GM12878 (cell line): ENCODE data around the gene ZC3H8. TPM values are rescaled to one million over a fixed set of nuclear protein-coding genes. Genes with fewer than 3 reads are reported as not detected.

Experiments used
- ATAC-seq: fragments of 200-7000 bp; cut with Tn5 transposase; 3 replicates; pipeline ENCODE4 v1.9.1; 2020; ENCODE audit warnings: mild to moderate bottlenecking, moderate library complexity
- BruUV-seq: library from RNA; stranded (reverse); fragments of 400-500 nt; replicated peaks from 2 replicates; lab custom pipeline; 2021; lab: Mats Ljungman, UMichigan
- CTCF ChIA-PET: fragments of 300-600 bp; sonication (Branson Sonifier 250); formaldehyde crosslinking; extraction: SDS; loops from one replicate; lab custom pipeline; 2021; ENCODE audit warnings: inconsistent platforms; lab: Yijun Ruan, JAX
- POLR2A ChIA-PET: fragments of 350-600 bp; formaldehyde crosslinking; extraction: SDS; loops from one replicate; lab custom pipeline; 2021; ENCODE audit warnings: inconsistent platforms; lab: Charles Lee
- RAD21 ChIA-PET: fragments of 300-600 bp; sonication (Branson Sonifier 250); formaldehyde crosslinking; loops from one replicate; lab custom pipeline; 2023; ENCODE audit warnings: antibody characterized with exemption; ENCODE audit not compliant: unreplicated experiment; lab: Charles Lee
- SMC1A ChIA-PET: fragments of 300-600 bp; sonication (Branson Sonifier 250); formaldehyde crosslinking; loops from one replicate; lab custom pipeline; 2023; ENCODE audit not compliant: unreplicated experiment, uncharacterized antibody; lab: Charles Lee
- DNase-seq: peaks from one replicate; pipeline ENCODE4 v3.0.0-alpha.2; 2011; ENCODE audit warnings: low read depth, low spot score
- FAIRE-seq: peaks from 3 replicates; lab custom pipeline; 2011; peaks lifted over from hg19 to GRCh38; lab: Jason Lieb, UNC
- H2AFZ ChIP-seq: 2 replicates; pipeline ENCODE4 v1.6.0; 2011; ENCODE audit warnings: low read depth, low read length, control low read depth; ENCODE audit not compliant: control insufficient read depth
- H3K27ac ChIP-seq: 2 replicates; pipeline ENCODE4 v1.5.1; 2011; ENCODE audit warnings: control low read depth; ENCODE audit not compliant: control insufficient read depth, insufficient read depth
- H3K27me3 ChIP-seq, 2 experiments: replicated peaks in 1 of 2; 2 replicates each; pipeline versions ENCODE4 v1.6.0 to v1.6.1; 2011; ENCODE audit warnings: low read length in 1 of 2; ENCODE audit not compliant: control insufficient read depth in 2 of 2, insufficient read depth in 2 of 2
- H3K36me3 ChIP-seq, 2 experiments: 2 replicates each; pipeline ENCODE4 v1.5.1; 2011; ENCODE audit warnings: low read length in 1 of 2; ENCODE audit not compliant: control insufficient read depth in 2 of 2, insufficient read depth in 2 of 2
- H3K4me1 ChIP-seq: 2 replicates; pipeline ENCODE4 v1.6.1; 2011; ENCODE audit warnings: mild to moderate bottlenecking, low read length, moderate library complexity, mixed read lengths; ENCODE audit not compliant: control insufficient read depth, insufficient read depth
- H3K4me2 ChIP-seq: 2 replicates; pipeline ENCODE4 v1.6.0; 2011; ENCODE audit warnings: control low read depth; ENCODE audit not compliant: control insufficient read depth, insufficient read depth
- H3K4me3 ChIP-seq: fragments of 200-600 bp; sonication (generic); 2 replicates; pipeline ENCODE4 v1.5.1; 2016
- H3K79me2 ChIP-seq: 2 replicates; pipeline ENCODE4 v1.6.0; 2011; ENCODE audit warnings: low read length; ENCODE audit not compliant: control insufficient read depth, insufficient read depth
- H3K9ac ChIP-seq: 2 replicates; pipeline ENCODE4 v1.8.0; 2011; ENCODE audit warnings: low read length, control low read depth, mixed read lengths; ENCODE audit not compliant: control insufficient read depth, insufficient read depth
- H3K9me3 ChIP-seq: replicated peaks from 3 replicates; pipeline ENCODE4 v1.5.1; 2011; ENCODE audit warnings: mild to moderate bottlenecking, low read length; ENCODE audit not compliant: control insufficient read depth, insufficient read depth
- H4K20me1 ChIP-seq: 2 replicates; pipeline ENCODE4 v1.6.0; 2011; ENCODE audit not compliant: control insufficient read depth, insufficient read depth
- BCL11A ChIP-seq: IDR thresholded peaks from 2 replicates; pipeline ENCODE4 v1.6.1; 2011; ENCODE audit warnings: low read depth, low read length
- BRCA1 ChIP-seq: IDR thresholded peaks from 2 replicates; pipeline ENCODE4 v1.6.1; 2011; ENCODE audit warnings: low read depth, low read length, improper control_type of control experiment
- CEBPZ ChIP-seq: fragments of 150-350 bp; IDR thresholded peaks from 2 replicates; pipeline ENCODE4 v1.6.1; 2016; ENCODE audit warnings: low read depth, low read length
- CHD4 ChIP-seq: fragments of 200-600 bp; sonication (generic); IDR thresholded peaks from 2 replicates; pipeline ENCODE4 v1.6.1; 2016; ENCODE audit warnings: mild to moderate bottlenecking
- EGR1 ChIP-seq, 2 experiments: IDR thresholded peaks; 1 replicate in 1 of 2; 2 replicates in 1 of 2; pipeline ENCODE4 v1.6.1; 2011 to 2012; ENCODE audit warnings: low read depth in 2 of 2, low read length in 2 of 2, borderline replicate concordance in 1 of 2, mild to moderate bottlenecking in 1 of 2, moderate library complexity in 1 of 2
- ETV6 ChIP-seq, 2 experiments: fragments of 450-650 bp in 1 of 2; IDR thresholded peaks in 1 of 2; conservative IDR thresholded peaks in 1 of 2; 2 replicates each; pipeline ENCODE4 v1.6.1; 2014; ENCODE audit warnings: antibody characterized with exemption in 1 of 2, borderline replicate concordance in 1 of 2, low read depth in 1 of 2, mild to moderate bottlenecking in 1 of 2, moderate library complexity in 1 of 2
- HCFC1 ChIP-seq: fragments of 150-350 bp; IDR thresholded peaks from 2 replicates; pipeline ENCODE4 v1.6.1; 2014; ENCODE audit warnings: low read length
- IKZF2 ChIP-seq, 2 experiments: fragments of 450-650 bp; IDR thresholded peaks; 2 replicates each; pipeline ENCODE4 v1.6.1; 2017; ENCODE audit warnings: mild to moderate bottlenecking in 2 of 2, moderate library complexity in 2 of 2
- IRF4 ChIP-seq: IDR thresholded peaks from 2 replicates; pipeline ENCODE4 v1.6.1; 2011; ENCODE audit warnings: low read depth, low read length
- NBN ChIP-seq: fragments of 450-650 bp; IDR thresholded peaks from 2 replicates; pipeline ENCODE4 v1.6.1; 2016
- POLR2AphosphoS2 ChIP-seq: IDR thresholded peaks from 2 replicates; pipeline ENCODE4 v1.6.1; 2011; ENCODE audit warnings: low read depth, mild to moderate bottlenecking, low read length, improper control_type of control experiment, moderate library complexity
- RBBP5 ChIP-seq: fragments of 200-600 bp; sonication (generic); conservative IDR thresholded peaks from 2 replicates; pipeline ENCODE4 v1.6.1; 2016
- SIX5 ChIP-seq: IDR thresholded peaks from 2 replicates; pipeline ENCODE4 v1.6.1; 2011; ENCODE audit warnings: mild to moderate bottlenecking, low read depth, low read length, moderate library complexity; ENCODE audit not compliant: severe bottlenecking
- SMAD5 ChIP-seq: IDR thresholded peaks from 2 replicates; pipeline ENCODE4 v1.6.1; 2016; ENCODE audit warnings: antibody characterized with exemption, low read depth
- WGBS: methylation state at CpG from one replicate; pipeline ENCODE4 v1.1.6; 2016; ENCODE audit warnings: low lambda C conversion rate; ENCODE audit not compliant: insufficient replicate concordance, insufficient coverage; ENCODE audit errors: missing lambda C conversion rate; 5-methylcytosine and 5-hydroxymethylcytosine counted together
- in situ Hi-C: fragments of 300-500 bp; cut with MboI; formaldehyde crosslinking; loops from 9 replicates; pipeline ENCODE4 v1.14.3; 2018; ENCODE audit warnings: mixed read lengths
- intact Hi-C: fragments of 100-400 bp; cut with micrococcal nuclease; formaldehyde crosslinking; loops from one replicate; pipeline ENCODE4 v1.14.2; 2022; ENCODE audit not compliant: unreplicated experiment
- polyA plus RNA-seq, 11 experiments: library from polyadenylated mRNA; depleted of rRNA in 4 of 11; unstranded in 6 of 11; stranded (reverse) in 5 of 11; fragments of >200 nt; fragmentation: Nextera tagmentation in 4 of 11; fragmentation: Illumina TruSeq in 1 of 11; extraction: Ambion mirVana in 4 of 11; extraction: Trizol in 1 of 11; gene quantifications; 1 replicate in 1 of 11; 2 replicates in 10 of 11; pipeline versions ENCODE4 v1.2.1 to v1.2.3, GENCODE V29; 2011 to 2016; ENCODE audit warnings: inconsistent platforms in 2 of 11, missing spikeins in 2 of 11, low read depth in 1 of 11
- total RNA-seq, 4 experiments: library from RNA; depleted of rRNA in 3 of 4; stranded (reverse); fragments of >200 nt in 3 of 4; fragmentation: Illumina TruSeq in 1 of 4; extraction: Trizol in 1 of 4; gene quantifications; 2 replicates each; pipeline versions ENCODE4 v1.2.1 to v1.2.3, GENCODE V29; 2013 to 2021
- TF ChIP-seq, protein P1 (sequence below): fragments of 450-650 bp; formaldehyde crosslinking; IDR thresholded peaks from 2 replicates; pipeline ENCODE4 v1.5.0; 2022; ENCODE audit warnings: mild to moderate bottlenecking, missing genetic modification characterization

Gene ZC3H8
- total and polyA plus RNA-seq, 10 of the 15 experiments (the other 5 are each of a cell fraction or from before 2014, with no cell fraction given), result 9.9 to 28.4 (median 19.5) TPM

DNA sequence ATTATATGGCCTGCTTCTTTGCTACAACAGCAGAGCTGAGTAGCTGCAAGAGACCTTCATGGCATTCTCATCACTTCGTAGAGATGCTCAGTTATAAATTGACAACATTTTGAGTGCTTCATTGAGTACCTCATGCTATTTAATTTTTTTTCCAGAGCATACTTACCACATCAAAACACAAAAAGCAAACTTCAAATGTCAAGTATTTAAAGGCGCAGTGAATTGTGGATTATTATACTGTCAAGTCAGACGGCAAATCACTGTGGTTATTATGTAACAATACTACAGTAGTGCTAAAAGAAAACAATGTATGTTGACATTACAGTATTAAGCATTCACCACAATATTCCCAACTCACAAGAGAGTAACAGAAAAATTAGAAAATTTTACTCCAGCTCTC lies 12.5 kb downstream of the ZC3H8 start:
- FAIRE-seq (no peak), ATAC-seq (no peak), DNase-seq (no peak)
- H3K9me3 ChIP-seq, result peaks cover 1% of the 10 kb centered on the region; the same call in 1 of the 3 replicates
- H3K36me3 ChIP-seq, result peaks cover 0 to 8% of the 10 kb centered on the region in 2 experiments; a peak in 2 of 4 replicates
- in situ Hi-C loops (no loop called here), intact Hi-C loops (no loop called here)
- TF ChIP-seq SIX5 (no peak), IKZF2 (IDR thresholded peaks at IDR 0.05) (no peak), CEBPZ (no peak), HCFC1 (no peak), RBBP5 (no peak), BRCA1 (no peak), IRF4 (no peak), SMAD5 (no peak), NBN (no peak), POLR2AphosphoS2 (no peak), EGR1 (IDR thresholded peaks at IDR 0.05; ENCODE audit: borderline replicate concordance in 1 of 2, low read depth in 2 of 2, low read length in 2 of 2) (no peak), BCL11A (no peak), ETV6 (conservative IDR thresholded peaks at IDR 0.05 in 1 of 2, IDR thresholded peaks at IDR 0.05 in 1 of 2; ENCODE audit: borderline replicate concordance in 1 of 2, low read depth in 1 of 2) (no peak), CHD4 (no peak)
- TF ChIP-seq, protein P1, sequence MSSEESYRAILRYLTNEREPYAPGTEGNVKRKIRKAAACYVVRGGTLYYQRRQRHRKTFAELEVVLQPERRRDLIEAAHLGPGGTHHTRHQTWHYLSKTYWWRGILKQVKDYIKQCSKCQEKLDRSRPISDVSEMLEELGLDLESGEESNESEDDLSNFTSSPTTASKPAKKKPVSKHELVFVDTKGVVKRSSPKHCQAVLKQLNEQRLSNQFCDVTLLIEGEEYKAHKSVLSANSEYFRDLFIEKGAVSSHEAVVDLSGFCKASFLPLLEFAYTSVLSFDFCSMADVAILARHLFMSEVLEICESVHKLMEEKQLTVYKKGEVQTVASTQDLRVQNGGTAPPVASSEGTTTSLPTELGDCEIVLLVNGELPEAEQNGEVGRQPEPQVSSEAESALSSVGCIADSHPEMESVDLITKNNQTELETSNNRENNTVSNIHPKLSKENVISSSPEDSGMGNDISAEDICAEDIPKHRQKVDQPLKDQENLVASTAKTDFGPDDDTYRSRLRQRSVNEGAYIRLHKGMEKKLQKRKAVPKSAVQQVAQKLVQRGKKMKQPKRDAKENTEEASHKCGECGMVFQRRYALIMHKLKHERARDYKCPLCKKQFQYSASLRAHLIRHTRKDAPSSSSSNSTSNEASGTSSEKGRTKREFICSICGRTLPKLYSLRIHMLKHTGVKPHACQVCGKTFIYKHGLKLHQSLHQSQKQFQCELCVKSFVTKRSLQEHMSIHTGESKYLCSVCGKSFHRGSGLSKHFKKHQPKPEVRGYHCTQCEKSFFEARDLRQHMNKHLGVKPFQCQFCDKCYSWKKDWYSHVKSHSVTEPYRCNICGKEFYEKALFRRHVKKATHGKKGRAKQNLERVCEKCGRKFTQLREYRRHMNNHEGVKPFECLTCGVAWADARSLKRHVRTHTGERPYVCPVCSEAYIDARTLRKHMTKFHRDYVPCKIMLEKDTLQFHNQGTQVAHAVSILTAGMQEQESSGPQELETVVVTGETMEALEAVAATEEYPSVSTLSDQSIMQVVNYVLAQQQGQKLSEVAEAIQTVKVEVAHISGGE (CRISPR knock-in tag), result no peak
- no TSS peak for BruUV-seq
- no peak overlapping the region for H3K4me3 ChIP-seq
- H3K4me1 ChIP-seq, result no peaks in the 10 kb centered on the region
- H3K4me2 ChIP-seq, result no peak overlapping the region
- no peak overlapping the region for H2AFZ ChIP-seq
- SMC1A ChIA-PET, result interaction anchor here (1.0 to 4.7 kb wide), 5 partner anchors 9 to 17 kb away, joined by 3 to 17 read pairs (median 3); partner anchors contain the start of gene ZC3H8
- WGBS, result 100% methylated on average over 3 of the region's 3 CpGs
- H3K79me2 ChIP-seq, result no peaks in the 10 kb centered on the region; the same call in 1 of the 2 replicates
- POLR2A ChIA-PET, result interaction anchor here (1.2 to 1.4 kb wide), 2 partner anchors 13 to 15 kb away, joined by 3 to 5 read pairs; partner anchors contain the start of gene ZC3H8
- H4K20me1 ChIP-seq, result no peaks in the 10 kb centered on the region
- H3K27ac ChIP-seq, result no peak overlapping the region
- H3K9ac ChIP-seq, result no peak overlapping the region
- RAD21 ChIA-PET, result no interaction called here
- CTCF ChIA-PET, result interaction anchor here (0.9 to 1.5 kb wide), 4 partner anchors 10 to 238 kb away, joined by 3 to 5 read pairs (median 4); no protein-coding TSS in a partner anchor
- no peaks in the 10 kb centered on the region for H3K27me3 ChIP-seq
